DMS53 (cell line): Measurements from ENCODE around the gene SSTR3.
"Not testable (repeated sequence)": the region's sequence is repeated elsewhere in the genome, so short reads cannot be mapped to it uniquely, and the experiment has no call there.

Experiments used
- DNase-seq: peaks from one replicate; lab custom pipeline; 2025; lab: John Stamatoyannopoulos, UW

The SSTR3 gene

GRCh38 chr22:37242395-37242918, 30.2 kb upstream of the SSTR3 start:
- no peak for DNase-seq

GRCh38 chr22:37241351-37242142, 29.3 kb upstream of the SSTR3 start:
- DNase-seq = no peak

- DNase-seq = no peak
These were observed 28.7 kb upstream of the SSTR3 start for GRCh38 chr22:37240941-37241320.

- DNase-seq = no peak
These were observed 28.1 kb upstream of the SSTR3 start for GRCh38 chr22:37240240-37240940.

- no peak for DNase-seq
These were observed 27.3 kb upstream of the SSTR3 start for GRCh38 chr22:37239336-37240239.

GRCh38 chr22:37237371-37238268, 25.3 kb upstream of the SSTR3 start:
- no peak for DNase-seq

GRCh38 chr22:37235897-37236607, 23.8 kb upstream of the SSTR3 start:
- no peak for DNase-seq

- no peak for DNase-seq
These were observed 22.7 kb upstream of the SSTR3 start for GRCh38 chr22:37234736-37235711.

GRCh38 chr22:37233751-37234631, 21.7 kb upstream of the SSTR3 start:
- no peak for DNase-seq

GRCh38 chr22:37233371-37233750, 21.1 kb upstream of the SSTR3 start:
- DNase-seq = not testable (repeated sequence)

- DNase-seq = no peak
These were observed 20.1 kb upstream of the SSTR3 start for GRCh38 chr22:37232140-37232998.

GRCh38 chr22:37231406-37232139, 19.3 kb upstream of the SSTR3 start:
- DNase-seq = no peak

GRCh38 chr22:37230673-37231405, 18.6 kb upstream of the SSTR3 start:
- DNase-seq = no peak

- no peak for DNase-seq
These were observed 17.8 kb upstream of the SSTR3 start for GRCh38 chr22:37229805-37230672.
